Sigmoid colon (tissue), 4 donors: ENCODE results near the gene STEAP3.

Source experiments
- EP300 ChIP-seq, 4 donors: sonication (generic); formaldehyde crosslinking; IDR thresholded peaks; one replicate each; pipeline ENCODE4 v1.6.1; 2017; ENCODE audit warnings: antibody characterized with exemption in 4 of 4
- POLR2AphosphoS5 ChIP-seq, 4 donors: sonication (generic); formaldehyde crosslinking; IDR thresholded peaks; one replicate each; pipeline ENCODE4 v1.6.1; 2017; ENCODE audit warnings: antibody characterized with exemption in 4 of 4
- TF ChIP-seq, protein P1 (sequence below), 4 experiments: fragments of 450-650 bp in 3 of 4; fragments of 200-600 bp in 1 of 4; IDR thresholded peaks; one replicate each; pipeline ENCODE4 v1.5.1; 2016 to 2019; ENCODE audit warnings: antibody characterized with exemption in 4 of 4, mild to moderate bottlenecking in 3 of 4, moderate library complexity in 2 of 4

DNA sequence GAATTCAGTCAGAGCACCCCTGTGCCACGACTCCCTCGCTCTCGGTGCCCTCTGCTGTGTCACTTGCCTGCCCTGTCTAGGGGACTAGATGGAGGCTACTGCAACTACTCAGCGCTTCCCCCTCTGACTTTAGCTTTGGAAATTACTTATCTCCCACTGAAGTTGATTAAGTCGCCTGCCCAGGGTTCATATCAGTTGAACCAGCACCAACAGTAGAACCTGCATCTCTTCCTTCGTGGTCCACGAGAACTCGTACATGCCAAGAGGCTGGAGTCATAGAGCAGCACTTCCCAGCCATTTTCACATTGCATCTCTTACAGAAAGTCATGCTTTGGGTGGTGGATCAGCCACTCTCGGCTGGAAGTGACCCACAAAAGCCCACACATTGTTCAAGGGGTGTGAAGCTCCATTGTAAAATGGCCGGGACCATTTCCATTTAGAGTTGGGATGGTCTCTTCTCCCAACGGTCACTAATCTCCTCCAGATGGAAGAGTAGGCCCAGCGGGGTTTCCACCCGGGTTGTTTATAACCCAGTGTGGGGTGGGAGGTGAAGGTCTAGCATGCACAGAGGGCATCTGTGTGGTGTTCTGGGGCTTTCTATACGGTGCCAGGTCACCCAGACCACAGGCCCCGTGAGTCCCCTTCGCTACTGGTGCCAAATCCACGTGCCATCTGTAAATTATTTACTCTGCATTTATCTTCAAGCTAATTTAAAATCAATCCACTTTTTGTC lies 38.0 kb downstream of the STEAP3 start:
- TF ChIP-seq, protein P1, sequence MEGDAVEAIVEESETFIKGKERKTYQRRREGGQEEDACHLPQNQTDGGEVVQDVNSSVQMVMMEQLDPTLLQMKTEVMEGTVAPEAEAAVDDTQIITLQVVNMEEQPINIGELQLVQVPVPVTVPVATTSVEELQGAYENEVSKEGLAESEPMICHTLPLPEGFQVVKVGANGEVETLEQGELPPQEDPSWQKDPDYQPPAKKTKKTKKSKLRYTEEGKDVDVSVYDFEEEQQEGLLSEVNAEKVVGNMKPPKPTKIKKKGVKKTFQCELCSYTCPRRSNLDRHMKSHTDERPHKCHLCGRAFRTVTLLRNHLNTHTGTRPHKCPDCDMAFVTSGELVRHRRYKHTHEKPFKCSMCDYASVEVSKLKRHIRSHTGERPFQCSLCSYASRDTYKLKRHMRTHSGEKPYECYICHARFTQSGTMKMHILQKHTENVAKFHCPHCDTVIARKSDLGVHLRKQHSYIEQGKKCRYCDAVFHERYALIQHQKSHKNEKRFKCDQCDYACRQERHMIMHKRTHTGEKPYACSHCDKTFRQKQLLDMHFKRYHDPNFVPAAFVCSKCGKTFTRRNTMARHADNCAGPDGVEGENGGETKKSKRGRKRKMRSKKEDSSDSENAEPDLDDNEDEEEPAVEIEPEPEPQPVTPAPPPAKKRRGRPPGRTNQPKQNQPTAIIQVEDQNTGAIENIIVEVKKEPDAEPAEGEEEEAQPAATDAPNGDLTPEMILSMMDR (IDR thresholded peaks at IDR 0.05), result no peak
- TF ChIP-seq EP300 (IDR thresholded peaks at IDR 0.05) (no peak), POLR2AphosphoS5 (IDR thresholded peaks at IDR 0.05) (no peak)
